GM18507 (cell line): ENCODE data around the gene FABP7.

Experiments used
- DNase-seq: peaks from one replicate; pipeline ENCODE4 v3.0.0; 2011; ENCODE audit warnings: low read depth; ENCODE audit not compliant: insufficient read length; ENCODE audit errors: extremely low spot score
- FAIRE-seq: peaks from 2 replicates; lab custom pipeline; 2011; peaks lifted over from hg19 to GRCh38; lab: Jason Lieb, UNC

FABP7 gene

GRCh38 chr6:122790423-122791309 is 11.2 kb downstream of the FABP7 start:
- FAIRE-seq (no peak), DNase-seq (no peak)

- no peak for FAIRE-seq
Observed at GRCh38 chr6:122791310-122791679, 11.8 kb downstream of the FABP7 start.

GRCh38 chr6:122792766-122793165 is 13.2 kb downstream of the FABP7 start:
- no peak for FAIRE-seq
- no peak for DNase-seq

More at GRCh38 chr6:122791310-122791679, 11.8 kb downstream of the FABP7 start:
- DNase-seq: no peak

GRCh38 chr6:122797537-122797936 is 18.0 kb downstream of the FABP7 start:
- DNase-seq (no peak), FAIRE-seq (no peak)

- DNase-seq (no peak), FAIRE-seq (no peak)
Observed at GRCh38 chr6:122798099-122798641, 18.7 kb downstream of the FABP7 start.

GRCh38 chr6:122799140-122799745 is 19.7 kb downstream of the FABP7 start:
- DNase-seq (no peak), FAIRE-seq (no peak)

- DNase-seq: no peak
- FAIRE-seq: no peak
Observed at GRCh38 chr6:122799916-122800686, 20.6 kb downstream of the FABP7 start.

- DNase-seq (no peak), FAIRE-seq (no peak)
Observed at GRCh38 chr6:122800906-122801305, 21.4 kb downstream of the FABP7 start.

GRCh38 chr6:122801397-122801796 is 21.9 kb downstream of the FABP7 start:
- FAIRE-seq (no peak), DNase-seq (no peak)

GRCh38 chr6:122803171-122803661 is 23.7 kb downstream of the FABP7 start:
- FAIRE-seq (no peak), DNase-seq (no peak)

GRCh38 chr6:122804962-122805485 is 25.5 kb downstream of the FABP7 start:
- DNase-seq: no peak
- no peak for FAIRE-seq

GRCh38 chr6:122806291-122806690 is 26.8 kb downstream of the FABP7 start:
- no peak for DNase-seq
- FAIRE-seq: no peak

- DNase-seq (no peak), FAIRE-seq (no peak)
Observed at GRCh38 chr6:122808121-122808885, 28.8 kb downstream of the FABP7 start.

GRCh38 chr6:122809001-122809400 is 29.5 kb downstream of the FABP7 start:
- DNase-seq: no peak
- FAIRE-seq: no peak

- no peak for FAIRE-seq
- DNase-seq: no peak
Observed at GRCh38 chr6:122809691-122810090, 30.2 kb downstream of the FABP7 start.

GRCh38 chr6:122810189-122810588 is 30.7 kb downstream of the FABP7 start:
- no peak for DNase-seq
- FAIRE-seq: no peak

- FAIRE-seq (no peak), DNase-seq (no peak)
Observed at GRCh38 chr6:122817358-122817757, 37.8 kb downstream of the FABP7 start.

GRCh38 chr6:122817766-122818165 is 38.2 kb downstream of the FABP7 start:
- DNase-seq: no peak
- FAIRE-seq: no peak

GRCh38 chr6:122818866-122819265 is 39.4 kb downstream of the FABP7 start:
- DNase-seq (no peak), FAIRE-seq (no peak)
